HTERT RPE-1 (cell line): Measurements from ENCODE around the gene CACNA1I.

Source experiments
- in situ Hi-C: fragments of 300-500 bp; cut with MboI; formaldehyde crosslinking; loops from 4 replicates; pipeline ENCODE4 v1.14.3; 2020; ENCODE audit warnings: low sequenced_read_pairs

CACNA1I gene

DNA sequence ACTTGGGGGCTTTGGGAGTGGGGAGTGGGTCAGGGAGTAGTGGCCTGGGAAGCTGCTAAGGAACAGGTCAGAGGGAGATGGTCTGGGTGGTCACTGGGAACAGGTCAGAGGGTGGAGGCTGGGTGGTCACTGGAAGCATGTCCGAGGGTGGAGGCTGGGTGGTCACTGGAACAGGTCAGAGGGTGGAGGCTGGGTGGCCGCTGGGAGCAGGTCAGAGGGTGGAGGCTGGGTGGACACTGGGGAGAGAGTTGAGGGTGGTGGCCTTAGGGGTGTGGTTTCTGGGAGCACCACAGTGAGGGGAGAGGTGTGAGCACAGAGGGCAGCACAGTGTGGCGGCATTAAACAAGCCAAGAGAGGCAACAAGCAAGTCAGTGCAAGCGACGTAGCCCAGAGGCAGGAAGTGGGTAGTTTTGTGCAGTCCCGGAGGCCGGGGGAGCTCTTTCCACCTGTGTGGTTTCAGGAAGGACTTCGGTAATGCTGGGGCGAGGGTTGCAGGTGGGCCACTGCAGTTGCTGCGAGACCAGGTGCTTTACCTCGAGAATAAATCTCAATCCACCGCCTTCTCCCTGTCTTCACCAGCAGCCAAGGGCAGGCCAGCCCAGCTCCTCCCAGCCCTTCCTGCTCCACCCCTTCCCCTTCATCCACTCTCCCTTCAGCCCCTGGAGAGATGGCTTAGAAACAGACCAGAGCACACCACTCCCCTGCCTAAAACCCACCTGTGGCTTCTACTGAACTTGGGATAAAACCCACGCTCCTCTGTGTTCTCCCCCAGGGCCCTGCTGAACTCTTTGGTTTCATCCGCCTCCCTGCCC lies 3.2 kb upstream of the CACNA1I start:
- in situ Hi-C loops, result no loop called here

DNA sequence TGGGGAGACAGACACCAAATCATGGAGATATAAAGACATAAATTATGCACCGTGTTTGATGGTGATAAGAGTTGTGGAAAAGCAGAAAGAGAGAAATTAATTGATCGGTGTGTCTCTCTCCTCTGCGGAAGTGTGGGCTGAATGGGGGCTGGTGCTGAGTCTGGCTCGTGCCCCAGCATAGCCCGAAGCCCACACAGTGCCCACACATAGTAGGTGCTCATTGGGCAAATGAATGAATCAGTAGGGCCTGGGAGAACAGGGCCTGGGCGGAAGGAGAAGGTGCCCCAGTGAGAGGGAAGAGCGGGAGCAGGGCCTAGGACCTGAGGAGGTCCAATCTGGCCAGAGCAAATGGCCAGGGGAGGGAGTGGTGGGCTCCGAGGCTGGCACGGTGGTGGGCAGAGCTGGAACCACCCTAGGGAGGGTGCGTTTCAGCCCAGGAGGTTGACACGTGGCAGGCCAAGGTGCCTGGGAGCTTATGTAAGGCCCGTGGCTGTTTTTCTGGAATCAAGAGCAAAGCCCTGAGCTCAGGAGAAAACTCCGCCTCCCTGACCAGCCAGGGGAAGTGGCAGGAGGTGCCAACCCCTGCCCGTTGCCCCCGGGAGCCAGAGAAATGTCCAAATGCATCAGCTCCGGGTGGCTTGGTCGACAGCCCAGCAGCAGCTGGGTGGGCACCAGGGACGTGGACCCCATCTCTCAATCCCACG lies 2.1 kb upstream of the CACNA1I start:
- in situ Hi-C loops, result no loop called here

DNA sequence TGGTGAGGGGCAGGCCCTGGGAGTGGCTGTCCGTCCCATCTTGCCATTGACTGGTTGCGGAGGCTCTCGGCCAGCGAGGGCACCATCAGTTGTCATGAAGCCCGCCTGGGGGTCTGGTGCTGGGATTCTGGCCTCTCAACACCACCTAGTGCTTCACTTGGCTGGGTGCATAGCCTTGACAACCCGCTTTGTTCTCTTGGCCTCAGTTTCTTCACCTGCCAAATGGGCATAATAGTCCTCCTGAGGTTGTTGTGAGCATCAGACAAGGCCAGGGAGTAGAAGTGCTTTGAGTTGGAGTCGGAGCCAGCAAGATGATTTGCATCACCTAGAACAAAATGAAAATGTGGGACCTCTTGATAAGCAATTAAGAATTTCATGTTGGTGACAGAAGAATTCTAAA lies 1.5 kb upstream of the CACNA1I start:
- in situ Hi-C loops, result no loop called here

DNA sequence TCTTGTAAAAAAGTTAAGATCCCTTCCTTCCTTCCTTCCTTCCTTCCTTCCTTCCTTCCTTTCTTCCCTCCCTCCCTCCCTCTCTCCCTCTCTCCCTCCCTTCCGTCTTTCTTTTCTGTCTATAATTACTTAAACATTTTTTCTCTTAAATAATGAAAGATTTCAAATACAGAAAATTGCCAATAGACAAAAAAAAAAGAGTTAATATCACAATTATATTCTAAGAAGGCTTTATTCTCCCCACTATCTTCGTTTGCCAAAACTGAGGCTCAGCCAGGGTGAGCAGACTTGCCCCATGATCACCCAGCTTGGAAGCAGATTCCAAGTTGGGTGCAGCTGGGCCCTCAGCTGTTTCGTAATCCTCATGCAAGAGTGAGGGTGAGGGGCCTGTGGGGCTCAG lies 327 bp upstream of the CACNA1I start:
- in situ Hi-C loops, result no loop called here

DNA sequence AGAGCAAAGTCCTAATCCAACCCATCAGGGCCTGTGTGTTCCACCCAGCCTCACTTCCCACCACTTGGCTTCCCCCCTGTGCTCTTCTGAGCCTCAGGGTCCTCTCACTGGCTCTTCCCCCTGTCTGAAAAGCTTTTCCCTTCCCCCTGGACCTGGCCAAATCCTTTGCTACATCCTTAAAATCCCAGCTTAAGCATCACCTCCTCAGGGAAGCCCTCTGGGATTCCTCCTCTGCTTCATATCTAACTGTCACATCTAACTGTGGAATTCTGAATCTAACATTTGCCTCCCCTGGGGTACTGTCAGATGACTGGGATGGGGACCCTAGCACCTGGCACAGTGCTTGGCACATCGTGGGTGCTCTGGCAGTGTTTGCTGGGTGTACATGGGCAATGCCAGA lies 985 bp downstream of the CACNA1I start:
- in situ Hi-C loops, result no loop called here

DNA sequence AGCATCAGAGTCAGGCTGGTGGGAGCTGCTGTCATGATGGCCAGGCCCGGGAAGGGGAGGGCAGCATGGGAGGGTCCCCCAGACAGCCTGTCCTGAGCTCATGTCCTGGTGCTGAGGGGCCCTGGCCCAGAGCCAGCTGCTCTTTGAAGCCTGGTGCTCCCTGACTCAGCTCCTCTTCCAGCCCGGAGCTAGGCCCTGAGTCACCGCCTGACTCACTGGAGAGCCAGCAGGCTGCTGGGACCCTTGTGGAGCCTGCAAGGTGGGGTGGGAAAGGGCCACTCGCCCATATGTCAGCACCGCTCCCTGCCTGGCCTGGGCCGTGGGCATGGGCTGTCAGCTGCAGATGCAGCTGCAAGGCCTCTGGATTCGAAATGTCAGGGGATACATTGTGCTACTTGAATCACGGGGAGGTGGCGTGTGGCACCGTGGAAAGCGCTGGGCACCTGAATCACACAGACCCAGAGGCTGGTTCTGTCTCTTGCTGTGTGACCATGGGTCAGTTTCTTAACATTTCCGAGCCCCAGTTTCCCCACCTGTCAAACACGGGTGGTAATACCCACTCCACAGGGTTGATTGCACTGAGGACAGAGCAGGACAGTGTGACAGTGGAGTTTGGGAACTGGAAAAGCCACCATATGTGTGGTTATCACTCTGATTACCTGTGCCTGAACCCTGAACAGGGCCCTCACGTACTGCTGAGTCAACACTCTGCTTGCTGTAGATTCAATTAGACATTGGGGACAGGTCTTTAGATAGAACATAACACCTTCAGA lies 4.4 kb downstream of the CACNA1I start:
- in situ Hi-C loops, result no loop called here

DNA sequence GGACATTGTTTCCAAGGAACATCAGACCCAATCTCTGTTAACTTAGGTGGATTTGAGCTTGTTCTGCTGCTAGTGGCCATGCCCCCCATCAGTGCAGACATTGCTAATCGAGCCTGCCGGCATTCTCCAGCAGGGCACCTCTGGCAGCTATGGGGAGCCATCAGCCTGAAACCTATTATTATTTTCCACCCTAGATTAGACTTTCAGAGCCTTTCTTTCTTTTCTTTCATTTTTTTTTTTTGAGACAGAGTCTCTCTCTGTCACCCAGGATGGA lies 4.9 kb downstream of the CACNA1I start:
- in situ Hi-C loops, result no loop called here

DNA sequence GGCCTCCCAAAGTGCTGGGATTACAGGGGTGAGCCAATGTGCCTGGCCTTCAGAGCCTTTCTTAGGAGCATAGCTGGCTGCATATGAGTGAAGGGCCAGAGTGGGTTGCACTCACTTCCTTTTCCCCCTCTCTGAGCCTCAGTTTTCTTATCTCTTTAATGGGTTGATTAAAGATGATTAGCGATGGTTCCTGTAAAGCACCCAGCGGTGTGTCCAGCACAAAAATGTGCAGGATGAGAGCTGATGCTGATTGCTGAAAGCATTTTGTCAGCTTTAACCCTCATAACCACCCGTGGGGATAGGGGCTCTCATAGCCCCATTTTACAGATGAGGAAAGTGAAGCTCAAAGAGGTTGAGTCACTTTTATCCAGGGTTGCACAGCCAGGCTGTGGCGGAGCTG lies 5.5 kb downstream of the CACNA1I start:
- in situ Hi-C loops, result no loop called here

DNA sequence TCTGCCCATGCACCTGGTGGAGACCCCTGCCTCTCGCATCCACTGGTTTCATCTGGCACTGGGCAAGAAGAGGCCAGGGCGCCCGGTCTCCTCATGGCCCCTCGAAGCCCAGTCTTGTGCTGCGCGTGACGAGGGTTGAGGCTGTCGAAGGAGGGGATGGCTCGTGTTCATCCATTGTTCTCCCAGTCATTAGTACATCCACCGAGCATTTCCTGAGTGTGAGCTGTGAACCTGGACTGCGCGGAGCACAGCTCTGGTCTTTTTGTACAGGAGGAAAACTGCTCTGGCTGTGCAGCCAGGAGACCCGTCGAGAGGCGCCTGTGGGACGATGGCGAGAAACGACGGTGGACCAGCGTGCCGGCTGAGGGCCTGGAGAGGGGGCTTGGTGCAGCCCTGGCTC lies 6.8 kb downstream of the CACNA1I start:
- in situ Hi-C loops, result no loop called here

DNA sequence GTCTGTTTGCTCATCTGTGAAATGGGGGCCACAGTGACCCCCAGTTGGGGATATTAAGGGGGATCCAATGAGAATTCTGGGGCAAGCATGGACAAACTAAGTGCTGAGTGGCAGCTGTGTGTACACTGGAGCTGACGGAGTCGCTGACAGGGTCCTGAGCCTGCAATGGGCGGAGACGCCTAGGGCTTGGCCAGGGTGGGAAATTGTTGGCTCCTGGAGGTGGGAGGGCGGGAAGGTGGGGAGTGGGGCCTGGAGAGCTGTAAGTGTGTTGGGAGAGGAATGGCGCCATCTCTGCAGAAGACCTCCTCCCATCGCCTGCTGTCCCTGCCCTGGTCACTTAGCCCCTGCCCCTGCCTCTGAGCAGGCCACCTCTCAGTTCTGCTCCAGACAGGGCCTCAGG lies 7.3 kb downstream of the CACNA1I start:
- in situ Hi-C loops, result no loop called here

DNA sequence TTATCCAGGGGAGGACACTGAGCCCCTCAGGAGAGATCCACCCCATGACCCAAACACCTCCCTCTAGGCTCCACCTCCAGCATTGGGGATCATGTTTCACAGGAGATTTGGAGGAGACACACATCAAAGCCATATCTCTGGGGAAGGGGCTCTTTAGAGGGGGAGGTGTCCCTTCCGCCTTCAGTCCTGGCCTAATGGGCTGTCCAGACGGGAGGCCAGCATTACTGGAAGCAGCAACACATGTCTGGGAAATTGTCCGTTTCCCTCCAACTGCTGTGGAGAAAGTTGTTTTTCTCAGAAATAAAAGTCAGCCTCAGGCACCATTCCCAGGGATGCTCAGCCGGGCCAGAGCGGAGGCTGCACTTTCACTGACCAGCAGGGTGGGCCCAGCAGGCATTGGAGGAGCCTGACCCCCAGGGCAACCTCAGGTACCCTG lies 9.5 kb downstream of the CACNA1I start:
- in situ Hi-C loops, result no loop called here

DNA sequence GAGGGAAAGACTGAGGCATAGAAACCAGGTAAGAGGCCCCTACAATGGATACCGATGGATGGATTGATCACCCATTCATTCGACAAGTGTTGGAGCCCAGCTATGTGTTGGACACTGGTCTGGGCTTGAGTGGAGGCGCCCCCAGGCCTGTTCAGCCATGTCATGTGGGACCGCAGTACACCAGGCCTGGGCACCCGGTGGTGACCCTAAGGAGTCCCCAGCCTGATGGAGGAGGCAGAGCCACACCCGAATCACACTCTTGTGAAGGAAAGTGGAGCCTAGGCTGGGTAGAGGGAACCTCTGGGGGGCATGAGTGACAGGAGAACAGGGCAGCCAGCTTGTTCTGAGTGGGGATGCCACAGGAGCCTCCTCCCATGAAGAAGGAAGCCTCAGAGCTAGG lies 10.2 kb downstream of the CACNA1I start:
- in situ Hi-C loops, result no loop called here

DNA sequence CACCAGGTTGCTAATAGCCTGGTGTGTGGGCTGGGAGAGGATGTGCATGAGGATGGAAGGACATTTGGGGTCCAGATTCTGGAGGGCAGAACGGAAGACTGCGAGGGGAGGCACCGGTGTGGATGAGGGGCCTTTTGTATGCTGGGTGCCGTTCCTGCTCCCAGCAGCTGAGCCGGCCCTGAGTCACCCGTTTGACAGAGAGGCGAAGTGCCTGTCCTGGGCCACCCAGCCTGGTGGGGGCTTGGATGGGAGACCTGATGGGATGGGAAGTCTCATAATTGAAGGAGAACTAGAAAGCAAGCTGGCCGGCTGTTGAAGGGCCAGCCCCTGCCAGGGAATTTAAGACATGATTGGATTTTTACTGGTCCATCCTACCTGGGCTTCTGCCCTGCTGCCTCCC lies 10.8 kb downstream of the CACNA1I start:
- in situ Hi-C loops, result no loop called here

DNA sequence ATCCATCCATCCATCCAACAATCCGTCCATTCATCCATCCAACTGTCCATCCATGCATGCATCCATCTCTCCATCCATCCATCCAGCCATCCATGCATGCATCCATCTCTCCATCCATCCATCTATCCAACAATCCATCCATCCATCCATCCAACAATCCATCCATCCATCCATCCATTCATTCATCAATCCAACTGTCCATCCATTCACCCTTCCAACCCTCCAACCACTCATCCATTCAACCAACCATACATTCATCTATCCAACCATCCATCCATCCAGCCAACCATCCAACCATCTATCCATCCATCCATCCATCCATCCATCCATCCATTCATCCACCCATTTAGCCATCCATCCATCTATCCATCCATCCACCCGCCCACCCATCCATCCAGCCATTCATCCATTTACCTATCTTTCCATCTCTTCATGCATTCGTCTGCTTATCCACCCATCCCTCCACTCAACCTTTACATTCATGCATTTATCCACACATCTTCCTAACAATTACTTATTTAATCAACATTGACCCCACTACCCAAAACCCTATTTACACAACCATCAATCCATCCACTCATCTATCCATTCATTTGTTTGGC lies 12.6 kb downstream of the CACNA1I start:
- in situ Hi-C loops, result no loop called here

DNA sequence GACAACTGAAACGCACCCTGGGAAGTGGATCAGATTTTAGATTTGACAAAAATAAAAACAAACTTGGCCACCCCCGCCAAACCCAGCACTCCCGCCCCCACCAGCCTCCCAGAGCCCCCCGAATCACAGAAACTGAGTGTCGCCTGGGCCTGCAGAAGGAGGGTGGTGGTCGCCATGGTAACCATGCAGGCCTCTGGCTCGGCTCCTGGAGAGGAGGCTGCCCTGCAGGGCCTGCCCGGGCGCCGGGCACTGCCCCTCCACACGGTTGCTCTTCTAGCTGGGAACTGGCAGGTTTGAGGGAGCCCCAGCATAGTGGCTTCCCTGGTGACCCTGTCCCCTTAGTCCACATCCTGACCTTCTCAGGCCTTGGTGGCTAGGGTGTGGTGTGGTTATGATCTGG lies 19.3 kb downstream of the CACNA1I start:
- in situ Hi-C loops, result no loop called here

DNA sequence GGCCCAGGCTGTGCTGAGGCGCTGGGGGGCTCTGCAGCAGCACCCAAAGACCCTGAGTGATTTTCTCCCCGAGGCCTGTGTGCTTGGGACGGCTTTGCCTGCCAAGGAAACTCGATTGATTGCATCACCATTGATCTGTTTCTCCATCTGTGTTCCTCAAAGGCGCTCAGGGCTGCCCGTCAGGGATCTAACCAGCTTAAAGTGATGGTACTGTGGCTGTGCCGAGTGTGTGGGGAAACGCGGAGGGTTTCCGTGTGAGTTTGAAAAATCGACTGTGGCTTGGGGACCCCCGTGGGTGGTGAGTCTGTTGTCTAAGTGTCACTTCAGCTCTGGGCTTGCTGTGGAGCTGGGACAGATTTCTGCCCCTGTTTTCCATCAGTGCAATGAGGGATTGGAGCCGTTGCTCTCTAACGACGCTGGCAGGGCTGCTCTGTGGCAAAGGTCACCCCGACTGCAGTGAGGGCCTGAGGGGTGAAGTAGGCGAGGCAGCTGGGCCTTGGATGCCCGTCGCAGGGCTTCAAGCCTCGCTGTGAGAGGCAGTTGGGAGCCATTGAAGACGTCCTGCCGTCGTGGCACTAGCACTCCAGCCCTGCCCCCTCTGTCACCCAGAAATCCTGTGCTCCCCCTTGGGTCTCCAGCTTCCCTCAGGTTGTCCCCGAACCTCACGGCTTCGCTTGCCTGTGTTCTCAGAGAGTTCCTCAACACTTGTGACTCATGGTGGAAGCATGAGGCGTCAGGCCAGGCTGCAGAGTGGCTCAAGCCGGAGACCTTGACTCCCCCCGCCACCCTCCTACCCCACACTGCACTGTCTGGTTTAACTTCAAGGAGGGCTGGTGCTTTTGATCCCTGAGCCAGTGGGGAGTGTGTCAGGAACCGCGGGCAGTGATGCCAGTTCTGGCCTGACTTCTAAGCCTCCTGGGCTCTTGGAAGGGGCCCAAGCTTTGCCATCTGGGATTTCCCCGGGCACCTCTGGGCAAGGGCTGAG lies 21.8 kb downstream of the CACNA1I start:
- in situ Hi-C loops, result no loop called here

DNA sequence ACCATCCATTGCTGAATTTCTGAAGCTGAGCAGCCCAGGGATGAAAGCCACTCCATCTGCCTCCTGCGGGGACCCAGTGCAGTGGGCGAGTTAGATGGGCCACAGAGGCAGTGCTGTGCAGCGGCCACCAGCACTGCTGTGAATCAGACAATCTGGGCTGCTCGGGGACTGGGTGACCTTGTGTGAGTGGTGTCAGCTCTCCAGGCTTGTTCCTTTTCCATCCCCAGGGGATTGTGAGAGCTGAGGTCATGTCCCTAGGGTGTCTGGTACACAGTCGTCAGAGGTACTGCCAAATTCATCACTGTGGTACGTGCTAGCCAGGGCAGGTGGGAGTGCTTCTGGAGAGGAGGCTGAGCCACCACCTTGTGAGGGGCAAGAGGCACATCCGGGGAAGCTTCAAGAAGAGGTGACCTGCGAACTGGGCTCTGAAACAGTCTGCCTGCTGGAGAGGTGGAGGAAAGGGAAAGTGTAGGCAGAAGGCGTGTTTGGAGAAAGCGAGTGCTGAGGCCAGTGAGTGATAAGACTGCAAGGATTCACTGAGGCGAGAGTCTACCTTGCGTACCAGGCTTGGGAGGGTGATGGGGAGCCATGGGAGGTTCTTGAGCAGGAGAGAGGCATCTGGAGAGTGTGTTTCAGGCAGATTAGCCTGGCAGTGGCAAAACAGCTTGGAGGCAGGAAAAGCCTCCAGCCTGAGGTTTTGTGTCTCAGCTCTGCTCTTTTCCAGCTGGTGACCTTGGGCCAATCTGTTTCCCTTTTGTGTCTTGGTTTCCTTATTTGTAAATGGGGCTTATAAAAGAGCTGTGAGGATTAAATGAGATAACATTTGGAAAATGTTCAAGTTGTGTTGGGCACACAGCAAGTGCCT lies 22.7 kb downstream of the CACNA1I start:
- in situ Hi-C loops, result no loop called here

DNA sequence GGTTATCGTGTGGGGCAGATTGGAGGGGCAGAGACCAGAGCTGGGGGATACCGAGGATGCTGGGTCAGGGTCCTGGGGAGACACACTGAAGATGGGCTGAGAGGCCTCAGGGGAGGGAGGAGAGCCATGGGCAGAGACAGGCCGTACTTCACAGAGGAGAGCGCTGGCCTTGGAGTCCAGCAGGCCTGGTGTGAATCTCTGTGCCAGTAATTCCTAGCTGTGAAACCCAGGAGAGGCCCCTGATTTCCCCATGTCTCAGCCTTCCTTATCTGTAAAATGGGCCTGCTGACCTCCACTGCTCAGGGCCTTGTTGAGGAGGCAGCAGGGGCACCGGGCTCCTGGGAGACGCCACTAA lies 23.4 kb downstream of the CACNA1I start:
- in situ Hi-C loops, result no loop called here

DNA sequence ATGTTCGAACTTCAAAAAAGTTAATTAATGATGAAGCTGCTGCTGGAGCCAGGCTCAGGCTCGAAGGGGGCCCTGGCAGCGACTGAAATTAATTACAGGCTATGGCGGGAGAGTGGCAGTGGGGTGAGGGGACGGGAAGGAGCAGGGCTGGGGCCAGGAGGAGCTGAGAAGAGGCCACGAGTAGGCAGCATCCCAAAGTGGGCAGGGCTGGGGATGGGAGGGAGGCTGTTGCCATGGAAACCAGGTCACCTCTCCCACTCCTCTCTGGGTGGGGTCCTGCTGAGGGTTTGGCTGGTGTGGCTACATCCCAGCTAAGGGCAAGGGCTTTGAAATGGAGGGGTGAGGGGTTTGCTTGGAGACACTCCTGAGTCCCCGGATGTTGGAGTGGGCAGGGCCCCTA lies 23.9 kb downstream of the CACNA1I start:
- in situ Hi-C loops, result no loop called here
